Neural progenitor cell (in vitro differentiated cells): ENCODE measurements around the gene BRD8.

ENCODE experiments used
- CTCF ChIP-seq: fragments of 200-600 bp; sonication (generic); IDR thresholded peaks from 2 replicates; pipeline ENCODE4 v1.5.1; 2017; ENCODE audit warnings: antibody characterized with exemption, mild to moderate bottlenecking
- EZH2 ChIP-seq: fragments of 200-600 bp; sonication (generic); IDR thresholded peaks from 2 replicates; pipeline ENCODE4 v1.6.1; 2017; ENCODE audit warnings: antibody characterized with exemption, mild to moderate bottlenecking, moderate library complexity

GRCh38 chr5:138111181-138111580, 67.2 kb downstream of the BRD8 start:
- TF ChIP-seq CTCF (no peak), EZH2 (no peak)
